Bronchial epithelial cell (primary cell): ENCODE data around the gene HOXA4. TPM values are rescaled to one million over a fixed set of nuclear protein-coding genes. Genes with fewer than 3 reads are reported as not detected.

Experiments
- DNase-seq: peaks from one replicate; pipeline ENCODE4 v3.0.0-alpha.2; 2010; ENCODE audit warnings: low read depth
- FAIRE-seq: peaks from 2 replicates; lab custom pipeline; 2011; peaks lifted over from hg19 to GRCh38; lab: Jason Lieb, UNC
- H3K27me3 ChIP-seq: 2 replicates; pipeline ENCODE4 v1.5.1; 2011; ENCODE audit warnings: low read length; ENCODE audit not compliant: control insufficient read depth, insufficient read depth
- H3K36me3 ChIP-seq: 2 replicates; pipeline ENCODE4 v1.5.1; 2011; ENCODE audit warnings: low read length; ENCODE audit not compliant: control insufficient read depth, insufficient read depth
- H3K4me3 ChIP-seq: 2 replicates; pipeline ENCODE4 v1.5.1; 2011; ENCODE audit warnings: mild to moderate bottlenecking, low read depth, low read length, control low read depth
- CTCF ChIP-seq: IDR thresholded peaks from 2 replicates; pipeline ENCODE4 v1.5.1; 2011; ENCODE audit warnings: mild to moderate bottlenecking, moderate library complexity, low read length, control low read depth, inconsistent platforms; ENCODE audit not compliant: insufficient read depth, severe bottlenecking
- total RNA-seq: library from RNA; depleted of rRNA; stranded (reverse); fragments of >200 nt; gene quantifications from 2 replicates; pipeline ENCODE4 v1.2.1, GENCODE V29; 2014

Gene HOXA4
- total RNA-seq, 1 donor from 2014 or later = not detected

DNA sequence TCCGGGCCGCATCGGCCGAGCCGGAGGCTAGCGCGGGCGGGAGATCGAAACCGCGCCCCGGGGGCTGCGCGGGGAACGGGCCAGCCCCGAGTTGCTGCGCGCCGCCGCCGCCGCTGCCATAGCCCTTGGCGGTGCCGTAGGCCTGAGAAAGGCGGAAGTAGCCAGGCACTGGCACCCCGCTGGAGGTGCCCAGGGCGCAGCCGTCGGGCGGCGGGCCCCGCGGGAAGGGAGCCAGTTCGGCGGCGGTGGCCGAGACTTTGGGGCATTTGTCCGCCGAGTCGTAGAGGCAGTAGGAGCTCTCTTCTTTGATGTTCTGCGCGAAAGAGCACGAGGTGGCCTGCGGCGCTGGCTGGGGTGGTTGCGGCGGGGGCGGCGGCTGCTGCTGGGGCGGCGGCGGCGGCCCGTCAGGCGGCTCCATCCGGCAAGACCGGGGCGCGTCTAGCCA lies 43.0 kb upstream of the HOXA4 start:
- H3K4me3 ChIP-seq = no peak overlapping the region
- DNase-seq = no peak
- TF ChIP-seq CTCF = no peak
- peaks cover 72% of the 10 kb centered on the region for H3K27me3 ChIP-seq
- FAIRE-seq = no peak
- H3K36me3 ChIP-seq = no peaks in the 10 kb centered on the region

DNA sequence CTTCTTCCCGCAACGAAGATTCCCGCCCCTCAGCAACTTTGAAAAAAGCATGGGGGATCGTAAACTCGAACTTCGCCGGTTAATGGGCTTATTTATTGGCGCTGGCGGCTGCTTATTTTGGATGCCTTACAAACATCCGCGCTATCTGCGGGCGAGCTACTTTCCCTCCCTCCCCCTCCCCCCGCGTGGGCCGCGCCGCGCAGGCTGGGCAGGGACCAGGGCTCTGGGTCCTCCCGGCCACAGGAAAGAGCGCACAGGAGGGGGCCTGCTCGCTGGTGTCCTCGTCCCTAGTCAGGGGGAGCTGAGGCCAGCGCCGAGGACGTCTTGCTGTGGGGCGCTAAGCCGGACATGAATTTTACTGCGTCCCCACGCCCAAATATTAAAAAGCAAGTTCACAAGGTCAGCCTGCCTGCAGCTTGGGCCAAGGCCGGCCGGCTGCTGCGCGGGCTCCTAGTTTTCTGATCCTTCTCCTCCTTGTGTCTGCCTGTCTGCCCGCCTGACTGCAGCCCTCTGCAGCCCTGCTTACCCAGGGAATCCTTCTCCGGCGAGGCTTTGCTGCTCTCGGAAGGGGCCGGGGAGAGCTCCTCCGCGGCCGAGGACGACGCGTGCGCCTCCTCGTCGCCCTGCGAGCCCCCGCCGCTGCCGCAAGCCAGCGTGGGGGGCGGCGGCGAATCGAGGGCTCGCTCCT lies 42.4 kb upstream of the HOXA4 start:
- DNase-seq (no peak), FAIRE-seq (no peak)
- H3K36me3 ChIP-seq = no peaks in the 10 kb centered on the region
- peaks cover 74% of the 10 kb centered on the region for H3K27me3 ChIP-seq
- H3K4me3 ChIP-seq = no peak overlapping the region
- no peak for TF ChIP-seq CTCF

- Histone ChIP-seq H3K27me3 (peaks cover 80% of the 10 kb centered on the region), H3K36me3 (no peaks in the 10 kb centered on the region), H3K4me3 (no peak overlapping the region)
- TF ChIP-seq CTCF = no peak
- FAIRE-seq (no peak), DNase-seq (no peak)
These were observed 41.8 kb upstream of the HOXA4 start for GRCh38 chr7:27172315-27172774.

DNA sequence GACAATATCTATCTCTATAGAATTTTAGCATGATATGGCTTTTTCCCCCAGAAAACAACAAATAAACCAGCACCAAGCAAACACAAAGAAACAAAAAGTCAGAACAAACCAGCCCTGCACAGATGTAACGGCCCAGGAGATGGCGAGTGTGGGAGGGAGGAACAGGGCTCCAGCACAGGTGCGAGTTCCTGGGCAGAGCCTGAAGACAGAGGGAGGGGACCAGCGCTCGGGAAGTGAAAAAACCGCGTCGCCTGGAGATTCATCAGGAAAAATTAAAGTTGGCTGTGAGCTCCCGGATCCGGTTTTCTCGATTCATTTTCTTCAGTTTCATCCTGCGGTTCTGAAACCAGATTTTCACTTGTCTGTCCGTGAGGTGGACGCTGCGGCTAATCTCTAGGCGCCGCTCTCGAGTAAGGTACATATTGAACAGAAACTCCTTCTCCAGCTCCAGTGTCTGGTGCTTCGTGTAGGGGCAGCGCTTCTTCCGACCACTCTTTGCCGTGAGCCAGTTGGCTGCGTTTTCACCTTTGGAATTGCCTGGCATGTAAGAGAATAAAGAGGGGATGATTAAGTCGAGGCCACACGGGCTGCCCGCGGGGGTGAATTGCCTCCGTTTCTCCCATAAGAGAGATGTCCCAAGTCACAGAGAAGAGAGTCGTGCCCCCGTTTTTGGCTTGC lies 41.2 kb upstream of the HOXA4 start:
- Histone ChIP-seq H3K4me3 (no peak overlapping the region), H3K36me3 (no peaks in the 10 kb centered on the region), H3K27me3 (peaks cover 80% of the 10 kb centered on the region)
- no peak for TF ChIP-seq CTCF
- DNase-seq (no peak), FAIRE-seq (no peak)

- Histone ChIP-seq H3K36me3 (no peaks in the 10 kb centered on the region), H3K27me3 (peaks cover 82% of the 10 kb centered on the region), H3K4me3 (no peak overlapping the region)
- FAIRE-seq (no peak), DNase-seq (no peak)
- TF ChIP-seq CTCF = no peak
These were observed 40.7 kb upstream of the HOXA4 start for GRCh38 chr7:27171325-27171636.
